Stimulated activated naive CD4-positive, alpha-beta T cell (primary cell): ENCODE data around the gene NLGN1.

Experiments used
- DNase-seq, 6 experiments: peaks; one replicate each; lab custom pipeline; 2025; lab: John Stamatoyannopoulos, UW

NLGN1 gene

GRCh38 chr3:173719585-173719984 is 322.0 kb downstream of the NLGN1 start:
- no peak for DNase-seq

GRCh38 chr3:173725507-173725906 is 328.0 kb downstream of the NLGN1 start:
- no peak for DNase-seq

GRCh38 chr3:173730391-173730790 is 332.8 kb downstream of the NLGN1 start:
- DNase-seq = no peak

- no peak for DNase-seq
Observed at GRCh38 chr3:173732237-173732636, 334.7 kb downstream of the NLGN1 start.

GRCh38 chr3:173733029-173733652 is 335.6 kb downstream of the NLGN1 start:
- DNase-seq = no peak

GRCh38 chr3:173734473-173734872 is 336.9 kb downstream of the NLGN1 start:
- no peak for DNase-seq

- DNase-seq = no peak
Observed at GRCh38 chr3:173734895-173735294, 337.4 kb downstream of the NLGN1 start.

- no peak for DNase-seq
Observed at GRCh38 chr3:173735841-173736240, 338.3 kb downstream of the NLGN1 start.

GRCh38 chr3:173737167-173737808 is 339.7 kb downstream of the NLGN1 start:
- no peak for DNase-seq

GRCh38 chr3:173739726-173740125 is 342.2 kb downstream of the NLGN1 start:
- DNase-seq = no peak

GRCh38 chr3:173742491-173742890 is 344.9 kb downstream of the NLGN1 start:
- DNase-seq = no peak

GRCh38 chr3:173743111-173743510 is 345.6 kb downstream of the NLGN1 start:
- no peak for DNase-seq

- no peak for DNase-seq
Observed at GRCh38 chr3:173743516-173743915, 346.0 kb downstream of the NLGN1 start.

- no peak for DNase-seq
Observed at GRCh38 chr3:173744479-173744878, 346.9 kb downstream of the NLGN1 start.

- no peak for DNase-seq
Observed at GRCh38 chr3:173744895-173745294, 347.4 kb downstream of the NLGN1 start.

- DNase-seq = no peak
Observed at GRCh38 chr3:173745952-173746682, 348.6 kb downstream of the NLGN1 start.

- no peak for DNase-seq
Observed at GRCh38 chr3:173747427-173747826, 349.9 kb downstream of the NLGN1 start.

GRCh38 chr3:173748105-173748504 is 350.6 kb downstream of the NLGN1 start:
- DNase-seq = no peak

GRCh38 chr3:173750095-173750494 is 352.6 kb downstream of the NLGN1 start:
- no peak for DNase-seq

- no peak for DNase-seq
Observed at GRCh38 chr3:173750591-173750990, 353.0 kb downstream of the NLGN1 start.

- no peak for DNase-seq
Observed at GRCh38 chr3:173753593-173753992, 356.0 kb downstream of the NLGN1 start.

GRCh38 chr3:173755161-173755560 is 357.6 kb downstream of the NLGN1 start:
- no peak for DNase-seq

GRCh38 chr3:173761161-173761560 is 363.6 kb downstream of the NLGN1 start:
- no peak for DNase-seq
